Kidney epithelial cell (primary cell): ENCODE measurements around the gene FAM240A. TPM values are rescaled to one million over a fixed set of nuclear protein-coding genes. Genes with fewer than 3 reads are reported as not detected.

Experiments used
- DNase-seq: peaks from one replicate; pipeline ENCODE4 v3.0.0-alpha.2; 2010; ENCODE audit warnings: low read depth
- H3K27me3 ChIP-seq: 2 replicates; pipeline ENCODE4 v1.6.0; 2011; ENCODE audit warnings: low read length; ENCODE audit not compliant: control insufficient read depth, insufficient read depth
- H3K36me3 ChIP-seq: 2 replicates; pipeline ENCODE4 v1.5.1; 2011; ENCODE audit warnings: low read length; ENCODE audit not compliant: control insufficient read depth, insufficient read depth
- H3K4me3 ChIP-seq: 2 replicates; pipeline ENCODE4 v1.5.1; 2011; ENCODE audit warnings: low read depth, mild to moderate bottlenecking, control low read depth, low read length
- total RNA-seq: library from RNA; depleted of rRNA; stranded (reverse); fragments of >200 nt; gene quantifications from 2 replicates; pipeline ENCODE4 v1.2.3, GENCODE V29; 2015
- TF ChIP-seq, protein P1 (sequence below): IDR thresholded peaks from 2 replicates; pipeline ENCODE4 v1.5.1; 2011; ENCODE audit warnings: mild to moderate bottlenecking, moderate library complexity, low read length, control low read depth, inconsistent platforms; ENCODE audit not compliant: insufficient read depth, poor library complexity, severe bottlenecking

Gene FAM240A
- total RNA-seq, 1 donor from 2014 or later: not detected

DNA sequence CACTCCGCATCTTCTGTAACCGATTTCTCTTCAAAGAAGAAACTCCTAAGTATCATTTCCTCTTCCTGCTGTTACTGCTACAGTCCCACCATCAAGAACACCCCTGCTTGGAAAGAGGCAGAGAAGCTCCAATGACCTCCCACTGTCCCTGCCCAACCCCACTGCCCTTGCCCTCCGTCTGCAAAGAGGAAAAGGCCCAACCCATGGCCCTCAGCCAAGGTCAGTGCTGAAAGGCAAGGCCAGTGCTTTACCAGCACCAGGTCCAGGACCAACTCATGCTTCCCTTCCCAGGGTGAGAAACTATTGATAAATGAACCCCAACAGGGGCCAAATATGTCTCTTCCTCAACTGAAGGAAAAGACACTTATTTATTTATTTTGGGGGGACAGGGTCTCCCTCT lies 22.5 kb downstream of the FAM240A start:
- H3K27me3 ChIP-seq: no peaks in the 10 kb centered on the region
- DNase-seq: no peak
- H3K4me3 ChIP-seq: no peak overlapping the region
- TF ChIP-seq, protein P1, sequence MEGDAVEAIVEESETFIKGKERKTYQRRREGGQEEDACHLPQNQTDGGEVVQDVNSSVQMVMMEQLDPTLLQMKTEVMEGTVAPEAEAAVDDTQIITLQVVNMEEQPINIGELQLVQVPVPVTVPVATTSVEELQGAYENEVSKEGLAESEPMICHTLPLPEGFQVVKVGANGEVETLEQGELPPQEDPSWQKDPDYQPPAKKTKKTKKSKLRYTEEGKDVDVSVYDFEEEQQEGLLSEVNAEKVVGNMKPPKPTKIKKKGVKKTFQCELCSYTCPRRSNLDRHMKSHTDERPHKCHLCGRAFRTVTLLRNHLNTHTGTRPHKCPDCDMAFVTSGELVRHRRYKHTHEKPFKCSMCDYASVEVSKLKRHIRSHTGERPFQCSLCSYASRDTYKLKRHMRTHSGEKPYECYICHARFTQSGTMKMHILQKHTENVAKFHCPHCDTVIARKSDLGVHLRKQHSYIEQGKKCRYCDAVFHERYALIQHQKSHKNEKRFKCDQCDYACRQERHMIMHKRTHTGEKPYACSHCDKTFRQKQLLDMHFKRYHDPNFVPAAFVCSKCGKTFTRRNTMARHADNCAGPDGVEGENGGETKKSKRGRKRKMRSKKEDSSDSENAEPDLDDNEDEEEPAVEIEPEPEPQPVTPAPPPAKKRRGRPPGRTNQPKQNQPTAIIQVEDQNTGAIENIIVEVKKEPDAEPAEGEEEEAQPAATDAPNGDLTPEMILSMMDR: no peak
- no peaks in the 10 kb centered on the region for H3K36me3 ChIP-seq

DNA sequence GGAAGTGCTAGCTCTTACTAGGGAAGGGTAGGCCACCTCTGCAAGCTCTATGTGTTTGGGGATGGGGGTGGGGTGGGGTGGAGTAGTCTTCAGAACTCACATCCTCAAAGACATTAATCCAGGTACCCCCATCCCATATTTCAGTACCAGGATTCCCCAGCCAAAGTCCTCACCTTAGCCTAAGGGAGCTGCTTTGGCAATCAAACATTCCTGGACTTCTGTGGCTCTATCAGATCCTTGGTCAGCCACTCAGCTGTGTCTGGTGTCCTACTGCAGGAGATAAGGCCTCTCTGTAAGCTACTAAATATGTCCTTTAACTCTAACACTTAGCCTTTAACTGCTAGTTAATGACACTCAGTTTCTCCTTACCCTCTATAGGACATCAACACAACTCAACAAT lies 26.9 kb downstream of the FAM240A start:
- TF ChIP-seq, protein P1: no peak
- no peak for DNase-seq
- no peak overlapping the region for H3K4me3 ChIP-seq
- peaks cover 2% of the 10 kb centered on the region for H3K27me3 ChIP-seq
- no peaks in the 10 kb centered on the region for H3K36me3 ChIP-seq

DNA sequence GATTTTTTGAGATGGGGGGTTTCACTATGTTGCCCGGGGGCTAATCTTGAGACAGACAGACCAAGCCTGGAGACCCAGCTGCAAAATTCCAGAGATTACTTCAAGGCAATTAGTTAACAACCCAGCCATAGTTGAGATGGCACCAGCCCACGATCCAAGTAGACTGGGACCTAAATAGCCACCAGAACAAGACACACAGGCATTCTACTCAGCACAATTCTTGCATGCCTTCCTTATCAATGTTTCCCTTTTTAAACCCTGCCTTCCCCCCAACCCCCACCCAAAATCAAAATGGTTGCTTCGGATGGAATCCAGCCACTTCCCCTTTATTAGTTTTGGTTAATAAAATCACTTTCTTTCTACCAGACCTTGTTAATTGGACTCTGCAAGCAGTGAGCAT lies 28.6 kb downstream of the FAM240A start:
- H3K4me3 ChIP-seq: no peak overlapping the region
- H3K27me3 ChIP-seq: peaks cover 2% of the 10 kb centered on the region
- H3K36me3 ChIP-seq: no peaks in the 10 kb centered on the region
- TF ChIP-seq, protein P1: no peak
- no peak for DNase-seq

DNA sequence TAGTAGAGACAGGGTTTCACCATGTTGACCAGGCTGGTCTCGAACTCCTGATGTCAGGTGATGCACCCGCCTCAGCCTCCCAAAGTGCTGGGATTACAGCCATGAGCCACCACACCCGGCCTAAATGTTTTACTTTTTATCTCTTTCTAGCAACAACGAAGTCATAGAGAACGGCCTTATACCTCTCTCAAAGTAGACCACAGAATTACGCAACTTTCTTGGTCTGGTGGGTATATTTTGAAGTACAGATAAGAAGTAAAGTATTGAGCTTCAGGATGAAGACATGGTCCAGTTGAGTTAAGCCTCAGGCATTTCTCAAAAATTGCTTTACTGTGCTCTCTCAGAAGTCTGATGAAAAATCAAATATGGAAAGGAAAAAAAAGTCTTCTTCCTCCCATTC lies 30.6 kb downstream of the FAM240A start:
- TF ChIP-seq, protein P1: no peak
- H3K27me3 ChIP-seq: peaks cover 2% of the 10 kb centered on the region
- H3K4me3 ChIP-seq: no peak overlapping the region

DNA sequence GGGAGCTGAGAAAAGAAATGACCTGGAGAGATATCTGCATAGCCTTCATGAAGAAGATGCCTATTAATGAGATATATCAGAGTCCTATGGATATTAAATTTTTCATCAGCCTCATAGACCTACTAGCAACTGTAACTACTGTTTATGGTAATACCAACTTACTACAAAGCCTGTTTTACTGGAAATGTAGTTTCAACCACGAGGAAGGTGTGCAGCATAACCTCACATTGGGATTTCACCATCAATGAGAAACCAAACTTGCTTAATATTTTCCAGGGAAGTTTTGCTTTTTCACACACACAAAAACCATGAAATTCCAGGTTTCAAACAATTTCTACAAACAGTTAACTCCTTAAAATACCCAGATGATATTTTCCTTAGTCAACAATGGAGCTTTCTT lies 31.4 kb downstream of the FAM240A start:
- DNase-seq: no peak

More for the DNA sequence above, 30.6 kb downstream of the FAM240A start:
- no peak for DNase-seq
- H3K36me3 ChIP-seq: no peaks in the 10 kb centered on the region

DNA sequence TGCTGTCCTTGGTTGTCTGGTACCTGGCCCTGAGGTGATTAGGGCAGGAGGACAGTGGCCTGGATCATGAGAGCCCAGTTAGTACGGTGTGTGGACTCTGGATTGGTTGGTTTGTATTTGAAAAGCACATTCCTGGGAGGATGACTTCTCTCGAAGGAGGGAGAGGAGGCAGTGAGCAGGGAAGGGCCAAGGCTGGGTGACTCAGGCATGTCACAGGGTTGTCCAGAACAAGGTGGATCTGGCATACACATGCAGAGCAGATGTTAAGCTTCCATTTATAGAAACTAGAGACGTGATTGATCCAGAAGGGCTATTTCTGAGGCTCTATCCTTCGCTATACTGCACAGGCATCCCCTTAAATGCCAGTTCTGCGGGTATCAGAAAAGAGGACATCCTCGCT lies 34.4 kb downstream of the FAM240A start:
- DNase-seq: no peak
- H3K4me3 ChIP-seq: no peak overlapping the region
- TF ChIP-seq, protein P1: no peak
- no peaks in the 10 kb centered on the region for H3K36me3 ChIP-seq
- H3K27me3 ChIP-seq: peaks cover 2% of the 10 kb centered on the region

More for the DNA sequence above, 31.4 kb downstream of the FAM240A start:
- peaks cover 2% of the 10 kb centered on the region for H3K27me3 ChIP-seq
- TF ChIP-seq, protein P1: no peak
- H3K4me3 ChIP-seq: no peak overlapping the region
- no peaks in the 10 kb centered on the region for H3K36me3 ChIP-seq
